GM21447 (cell line): ENCODE results near the gene OTOA.
"Not testable (repeated sequence)": the region's sequence is repeated elsewhere in the genome, so short reads cannot be mapped to it uniquely, and the experiment has no call there.

Source experiments
- ATAC-seq: cut with Tn5 transposase; IDR thresholded peaks from one replicate; pipeline ENCODE4 v1.9.1; 2021; ENCODE audit not compliant: unreplicated experiment

Gene OTOA

DNA sequence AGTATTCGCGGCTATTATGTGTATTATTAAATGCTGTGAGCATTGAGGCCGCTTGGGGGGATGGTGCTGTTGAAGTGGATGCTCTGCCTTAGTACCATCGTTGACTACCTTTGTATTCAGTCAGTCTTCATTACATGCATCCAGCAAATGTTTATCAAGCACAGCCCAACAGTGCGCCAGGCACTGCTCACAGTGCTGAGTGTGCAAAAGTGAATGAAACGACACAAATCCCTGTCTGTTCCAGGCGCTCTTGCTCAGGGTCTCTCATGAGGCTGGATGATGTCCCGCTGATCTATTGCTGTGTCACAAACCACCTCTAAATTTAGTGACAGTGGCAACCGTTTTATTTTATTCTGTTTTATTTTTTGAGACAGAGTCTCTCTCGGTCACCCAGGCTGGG, 53.8 kb downstream of the OTOA start:
- ATAC-seq: no peak

DNA sequence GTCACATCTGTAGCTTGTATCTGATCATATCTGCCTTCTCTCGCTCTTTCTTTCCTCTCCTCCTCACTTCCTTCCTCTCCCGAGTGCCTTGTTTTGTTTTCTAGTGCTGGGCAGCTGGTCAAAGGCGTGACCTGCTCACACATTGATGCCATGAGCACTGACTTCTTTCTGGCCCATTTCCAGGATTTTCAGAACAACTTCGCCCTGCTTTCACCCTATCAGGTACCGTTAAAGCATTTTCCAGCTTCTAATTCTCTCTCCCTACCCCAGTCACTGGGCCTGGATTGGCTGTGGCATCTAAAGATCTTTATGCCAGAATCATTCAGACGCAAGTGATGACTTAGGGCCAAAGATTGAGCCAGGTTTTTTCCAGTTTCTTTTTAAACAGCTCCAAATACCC, 55.5 kb downstream of the OTOA start:
- no peak for ATAC-seq

DNA sequence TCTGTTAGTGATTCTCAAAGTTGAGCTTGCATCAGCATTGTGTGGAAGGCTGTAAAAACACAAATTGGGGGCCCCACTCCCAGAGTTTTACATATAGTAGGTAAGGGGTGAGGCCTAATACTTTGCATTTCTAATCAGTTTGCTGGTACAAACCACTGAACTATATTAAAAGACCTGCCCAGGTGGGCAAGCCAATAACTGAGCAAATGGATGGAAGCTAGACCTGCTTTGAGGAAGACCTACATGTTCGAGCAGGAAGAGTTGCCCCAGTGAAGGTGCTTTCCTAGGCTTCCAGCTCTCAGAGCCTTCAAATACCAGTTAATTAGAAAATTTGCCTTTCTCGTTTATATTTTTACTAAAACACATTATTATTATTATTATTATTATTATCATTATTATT, 56.8 kb downstream of the OTOA start:
- no peak for ATAC-seq

DNA sequence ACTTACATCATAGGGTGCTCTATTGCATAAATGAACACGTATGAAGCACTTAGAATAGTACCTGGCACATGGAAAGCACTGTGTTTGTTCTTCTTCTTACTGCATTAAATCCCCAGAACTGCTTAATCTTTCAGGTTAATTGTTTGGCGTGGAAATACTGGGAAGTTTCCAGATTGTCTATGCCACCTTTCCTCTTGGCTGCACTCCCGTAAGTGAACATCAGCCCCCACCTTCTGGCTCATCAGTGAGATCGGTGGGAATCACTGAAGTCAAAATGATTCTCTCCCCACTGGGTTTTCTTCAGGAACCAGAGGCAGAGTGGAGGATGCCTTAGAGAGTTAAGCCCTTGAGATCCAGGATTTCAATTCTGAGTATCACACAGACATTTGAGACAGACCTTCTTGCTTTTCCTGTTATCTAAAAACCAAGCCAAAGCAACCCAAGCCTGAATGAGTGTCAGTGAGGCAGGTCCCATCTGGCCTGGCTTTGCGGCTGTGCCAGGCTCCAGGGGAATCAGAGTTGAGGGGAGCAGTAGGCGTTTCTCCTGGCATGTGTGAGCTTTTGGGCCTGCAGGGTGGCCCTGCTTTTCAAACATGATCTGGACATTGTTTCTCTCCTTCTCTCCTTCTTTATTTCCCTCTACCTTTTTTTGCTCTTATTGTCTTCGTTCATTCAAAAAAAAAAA, 59.1 kb downstream of the OTOA start:
- ATAC-seq: no peak

DNA sequence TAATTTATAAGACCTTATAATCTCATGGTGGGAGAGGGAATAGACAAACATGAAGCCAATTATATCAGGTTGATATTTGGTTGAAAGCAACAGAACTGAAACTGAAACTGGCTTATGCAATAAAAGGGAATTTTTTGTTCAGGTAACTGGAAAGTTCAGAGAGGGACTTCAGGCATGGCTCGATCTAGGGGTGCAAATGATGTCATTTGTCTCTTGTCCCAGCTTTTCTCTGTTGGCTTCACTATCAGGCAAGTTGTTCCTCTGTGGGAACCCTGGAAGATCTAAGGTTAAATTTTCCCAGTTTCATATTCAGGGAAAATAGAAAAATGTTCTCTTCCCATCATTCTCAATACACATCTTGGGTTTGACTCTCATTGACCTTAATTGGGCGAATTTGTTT, 59.8 kb downstream of the OTOA start:
- no peak for ATAC-seq

DNA sequence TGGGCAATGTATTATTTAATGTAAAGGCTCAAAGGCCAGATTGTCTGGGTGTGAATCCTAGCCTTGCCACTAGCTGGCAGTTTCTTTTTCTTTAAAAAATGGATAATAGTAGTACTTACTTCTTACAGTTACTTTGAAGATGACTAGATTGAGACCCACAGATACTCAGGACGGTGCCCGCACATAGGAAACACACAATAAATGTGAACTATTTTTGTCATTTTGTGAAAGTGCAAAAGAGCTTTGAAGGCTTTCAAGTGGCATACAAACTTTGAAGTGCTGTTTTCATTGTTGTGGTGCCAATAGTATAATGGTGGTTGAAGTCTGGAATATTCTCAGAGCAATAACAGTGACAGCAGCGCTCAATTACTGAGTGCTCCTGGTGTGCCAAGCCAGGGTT, 63.6 kb downstream of the OTOA start:
- ATAC-seq: no peak

DNA sequence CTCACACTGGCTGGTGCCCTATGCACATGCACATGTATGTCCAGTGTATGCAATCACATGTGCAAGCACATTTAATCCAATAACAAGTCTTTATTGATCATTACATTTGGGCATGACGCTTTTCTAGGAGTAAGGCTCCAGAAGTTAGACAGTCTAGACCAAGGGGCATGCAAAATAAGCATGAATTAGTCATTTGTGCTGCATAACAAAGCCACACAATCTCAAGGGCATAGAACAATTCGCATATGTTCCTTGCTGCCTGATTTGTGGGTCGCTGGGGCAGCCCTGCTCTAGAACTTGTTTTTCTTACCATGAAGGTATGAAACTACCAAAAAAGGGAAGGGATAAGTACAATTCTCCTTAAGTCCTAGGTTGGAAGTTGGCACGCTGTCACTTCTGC, 67.5 kb downstream of the OTOA start:
- ATAC-seq: not testable (repeated sequence)

DNA sequence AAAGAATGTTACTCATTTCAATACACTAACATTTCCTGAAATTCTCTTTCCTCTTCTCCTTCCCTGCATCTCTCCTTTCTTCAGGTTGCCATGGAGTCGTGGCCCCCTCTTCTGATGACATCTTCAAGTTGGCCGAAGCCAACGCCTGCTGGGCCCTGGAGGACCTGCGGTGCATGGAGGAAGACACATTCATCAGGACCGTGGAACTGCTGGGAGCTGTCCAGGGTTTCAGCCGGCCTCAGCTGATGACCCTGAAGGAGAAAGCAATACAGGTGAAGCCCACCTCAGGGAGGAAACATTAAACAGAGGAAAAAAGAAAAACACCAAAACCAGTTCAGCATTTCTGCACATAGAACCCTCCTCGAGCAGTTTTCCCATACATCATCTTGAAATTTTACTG, 76.9 kb downstream of the OTOA start:
- ATAC-seq: not testable (repeated sequence)

DNA sequence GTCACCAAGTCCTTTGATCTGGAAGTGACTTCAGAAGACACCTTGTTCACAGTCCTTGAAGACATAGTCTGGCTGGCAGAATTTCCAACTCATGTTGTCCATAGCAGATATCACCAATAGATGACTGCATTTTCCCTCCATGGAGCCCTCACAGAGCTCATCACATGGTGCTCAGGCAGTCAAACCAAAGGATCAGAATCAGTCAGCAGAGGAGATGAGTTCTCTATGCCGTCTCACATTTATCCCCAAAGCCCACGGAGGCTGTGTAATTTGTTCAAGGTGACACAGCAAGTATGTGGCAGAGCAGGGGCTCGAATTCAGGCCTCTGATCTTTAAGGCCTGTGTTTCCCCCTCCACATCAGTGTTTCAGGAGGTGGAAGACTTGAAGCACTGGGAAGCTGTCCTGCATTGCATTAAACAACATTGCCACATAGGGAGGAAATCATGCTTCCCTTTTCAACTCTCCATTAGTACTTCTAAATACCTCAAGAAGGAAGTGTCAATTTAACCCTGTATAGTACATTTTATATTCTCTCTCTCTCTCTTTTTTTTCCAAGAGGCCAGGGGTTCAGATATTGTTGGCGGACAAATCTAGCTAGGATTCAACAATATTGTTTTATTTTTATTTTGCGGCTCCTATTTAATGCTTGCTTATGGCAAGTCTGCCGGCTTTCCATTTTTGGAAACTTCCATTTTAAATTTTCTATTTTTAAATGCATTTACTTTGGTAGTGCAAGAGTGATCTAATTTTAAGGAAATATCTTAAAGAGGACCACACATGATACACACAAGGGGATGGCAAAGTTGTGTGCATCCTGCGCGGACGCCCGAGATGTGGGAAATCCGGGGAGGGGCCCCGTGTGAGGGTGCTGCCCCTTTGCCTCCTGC, 92.7 kb downstream of the OTOA start:
- ATAC-seq: not testable (repeated sequence)

DNA sequence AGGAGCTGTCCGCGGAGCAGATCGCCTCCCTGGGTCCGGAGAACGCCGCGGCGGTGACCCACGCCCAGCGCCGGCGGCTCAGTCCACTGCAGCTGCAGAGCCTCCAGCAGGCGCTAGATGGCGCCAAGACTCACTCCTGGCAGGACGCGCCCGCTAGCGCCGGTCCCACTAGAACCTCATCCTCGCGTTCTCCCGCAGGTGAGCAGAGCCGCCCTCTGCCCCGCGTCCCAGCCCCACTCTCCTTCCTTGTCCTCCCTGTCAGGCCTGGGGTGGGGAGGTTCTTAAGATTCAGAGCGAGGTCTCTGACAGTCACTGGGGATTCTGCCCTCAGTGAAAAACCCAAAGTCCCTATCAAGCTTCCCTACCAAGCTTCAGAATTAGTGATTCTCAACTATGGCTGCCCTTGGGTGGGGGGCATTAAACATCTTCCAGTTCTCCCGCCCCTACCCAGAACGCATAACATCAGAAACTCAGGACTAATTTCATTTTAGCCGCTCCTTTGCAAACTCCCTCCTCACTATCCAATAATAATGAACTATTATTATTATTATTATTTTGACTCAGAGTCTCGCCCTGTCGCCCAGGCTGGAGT, 93.4 kb downstream of the OTOA start:
- ATAC-seq: not testable (repeated sequence)

DNA sequence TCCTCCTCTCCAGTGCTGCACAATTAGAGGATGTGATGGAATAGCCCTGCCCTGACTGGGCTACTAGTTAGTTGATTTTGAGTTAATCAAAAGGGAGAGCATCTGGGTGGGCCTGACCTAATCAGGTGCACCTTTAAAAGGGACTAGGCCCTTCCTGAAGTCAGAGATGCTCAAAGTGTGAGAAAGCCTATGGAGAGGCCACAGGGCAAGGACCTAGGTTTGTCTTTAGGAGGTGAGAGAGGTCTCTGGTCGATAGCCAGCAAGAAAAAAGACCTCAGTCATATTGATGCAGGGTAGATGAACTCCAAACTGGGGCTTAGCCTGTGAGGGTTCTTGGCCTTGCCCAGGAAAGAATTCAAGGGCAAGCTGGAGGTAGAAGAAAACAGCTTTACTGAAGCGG, 104.5 kb downstream of the OTOA start:
- ATAC-seq: not testable (repeated sequence)

DNA sequence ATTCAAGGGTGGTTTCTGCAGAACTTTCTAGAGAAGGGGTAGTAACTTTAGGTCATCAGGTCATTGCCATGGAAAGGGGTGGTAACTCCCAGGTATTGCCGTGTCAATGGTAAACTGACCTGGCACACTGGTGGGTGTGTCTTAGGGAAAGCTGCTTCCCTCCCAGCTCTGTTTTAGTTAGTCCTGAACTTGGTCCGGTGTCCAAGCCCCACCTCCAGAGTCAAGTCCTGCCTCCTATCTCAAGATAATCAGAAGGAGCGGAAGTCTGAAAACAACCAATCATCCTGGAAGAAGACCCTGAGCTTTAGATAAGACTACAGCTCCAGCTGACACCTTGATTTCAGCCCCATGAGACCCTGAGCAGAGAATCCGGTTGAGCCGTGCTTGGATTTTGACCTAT, 105.0 kb downstream of the OTOA start:
- ATAC-seq: not testable (repeated sequence)

DNA sequence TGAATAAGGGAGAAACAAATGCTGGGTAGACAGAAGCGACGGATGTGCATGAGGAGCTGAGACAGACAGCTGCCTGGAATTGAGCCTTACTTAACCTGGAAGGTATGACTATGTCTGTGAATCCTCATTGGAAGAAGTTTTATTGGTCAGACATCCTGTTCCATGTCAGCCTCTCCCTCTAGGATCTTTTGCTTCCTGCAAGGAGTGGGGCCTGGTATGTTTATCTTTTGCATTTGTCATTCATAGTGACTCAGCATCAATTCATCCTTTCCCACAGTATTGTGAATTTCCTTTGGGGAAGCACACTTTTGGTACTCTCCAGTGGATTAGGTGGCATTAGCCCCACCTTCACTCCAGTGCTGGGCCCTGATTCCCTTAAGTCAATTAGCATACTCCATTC, 105.5 kb downstream of the OTOA start:
- ATAC-seq: not testable (repeated sequence)

DNA sequence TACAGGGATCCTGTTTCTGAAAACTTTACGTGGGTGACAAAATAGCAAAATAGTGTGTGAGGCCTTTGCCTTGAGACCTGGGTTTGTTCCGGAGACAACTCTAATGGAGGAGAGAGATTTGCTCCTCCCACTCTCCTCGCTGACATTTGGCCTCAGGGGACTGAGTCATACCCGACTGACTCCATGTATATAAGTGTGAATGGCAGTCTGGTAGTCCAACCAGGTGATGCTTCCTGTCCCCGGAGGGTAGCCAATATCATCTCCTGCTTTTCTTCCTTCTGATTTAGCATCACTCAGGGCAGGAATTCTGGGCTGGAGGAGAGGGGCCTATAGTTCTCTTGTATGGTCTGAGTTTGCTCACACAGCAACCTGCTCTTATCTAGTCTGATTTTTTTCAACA, 106.8 kb downstream of the OTOA start:
- not testable (repeated sequence) for ATAC-seq

DNA sequence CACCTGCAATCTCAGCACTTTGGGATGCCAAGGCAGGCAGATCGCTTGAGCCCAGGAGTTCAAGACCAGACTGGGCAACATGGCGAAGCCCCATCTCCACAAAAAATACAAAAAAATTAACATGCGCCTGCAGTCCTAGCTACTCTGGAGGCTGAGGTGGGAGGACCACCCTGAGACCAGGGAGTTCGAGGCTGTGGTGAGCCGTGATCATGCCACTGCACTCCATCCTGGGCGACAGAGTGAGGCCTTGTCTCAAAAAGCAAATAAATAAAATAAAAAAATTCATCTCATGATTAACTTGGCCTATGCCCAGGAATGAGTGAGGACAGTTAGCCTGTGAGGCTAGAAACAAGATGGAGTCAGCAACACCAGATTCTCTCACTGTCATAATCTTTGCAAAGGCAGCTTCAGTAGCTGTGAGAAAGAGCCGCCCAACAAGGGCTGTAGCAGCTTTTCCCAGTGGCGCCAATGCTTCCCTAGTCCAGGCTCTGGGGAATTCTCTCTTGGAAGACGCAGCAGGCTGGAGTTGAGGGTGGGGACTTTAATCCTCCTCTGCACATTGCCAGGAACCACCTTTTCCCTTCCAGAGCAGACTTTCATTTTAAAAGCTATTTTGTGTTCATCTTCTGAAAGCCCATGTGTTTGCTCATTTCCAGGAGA, 108.9 kb downstream of the OTOA start:
- not testable (repeated sequence) for ATAC-seq

DNA sequence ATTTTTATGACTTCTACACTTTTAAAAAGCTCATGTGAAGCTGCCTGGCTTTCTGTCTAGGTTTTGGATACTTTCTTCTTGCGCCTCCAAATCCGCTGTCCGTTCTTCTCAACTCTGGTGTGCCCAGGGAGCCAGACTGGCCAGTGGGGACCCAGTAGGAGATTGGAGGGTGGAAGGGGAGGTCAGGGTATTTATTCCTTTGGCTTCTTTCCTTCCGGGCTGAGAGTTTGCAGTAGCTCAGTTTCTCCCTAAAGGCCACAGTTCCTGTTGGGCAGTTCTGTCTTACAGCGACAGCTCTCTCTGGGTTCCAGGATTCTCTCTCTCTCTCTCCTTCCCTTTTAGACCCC, 109.4 kb downstream of the OTOA start:
- not testable (repeated sequence) for ATAC-seq

DNA sequence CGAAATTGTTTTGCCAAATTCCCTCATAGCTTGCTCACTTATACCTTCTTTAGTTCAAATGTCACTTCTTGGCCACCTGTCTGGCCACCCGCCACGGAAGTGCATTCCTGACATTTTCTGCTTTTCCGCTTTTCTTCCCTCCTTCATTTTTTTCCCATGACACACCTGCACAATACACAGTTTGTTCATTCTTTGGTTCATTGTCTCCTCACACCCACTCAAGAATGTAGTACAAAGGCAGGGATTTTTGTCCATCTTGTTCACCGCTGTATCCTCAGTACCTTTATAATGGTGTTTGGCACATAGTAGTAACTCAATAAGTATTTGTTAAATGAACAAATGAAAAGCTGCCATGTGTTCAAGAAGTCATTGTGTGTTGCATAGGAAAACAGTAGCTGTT, 116.8 kb downstream of the OTOA start:
- not testable (repeated sequence) for ATAC-seq

DNA sequence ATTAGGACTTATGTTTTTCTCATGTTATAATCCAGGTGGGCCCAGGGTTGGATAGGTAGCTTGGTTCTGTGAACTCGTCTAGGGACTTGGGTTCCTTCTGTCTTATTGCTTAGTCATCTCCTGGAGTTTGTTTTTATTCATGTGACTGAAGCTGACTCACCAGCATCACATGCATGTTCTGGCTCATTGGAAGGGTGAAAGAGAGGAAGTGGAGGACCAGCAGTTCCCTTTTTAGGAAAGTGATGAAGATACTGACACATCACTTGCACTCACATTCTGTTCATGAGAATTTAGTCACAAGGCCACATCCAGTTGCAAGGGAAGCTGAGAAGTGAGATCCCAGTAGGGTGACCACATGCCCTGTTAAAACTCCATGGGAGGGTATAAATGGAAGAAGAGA, 126.7 kb downstream of the OTOA start:
- ATAC-seq: peak; percentile 80

DNA sequence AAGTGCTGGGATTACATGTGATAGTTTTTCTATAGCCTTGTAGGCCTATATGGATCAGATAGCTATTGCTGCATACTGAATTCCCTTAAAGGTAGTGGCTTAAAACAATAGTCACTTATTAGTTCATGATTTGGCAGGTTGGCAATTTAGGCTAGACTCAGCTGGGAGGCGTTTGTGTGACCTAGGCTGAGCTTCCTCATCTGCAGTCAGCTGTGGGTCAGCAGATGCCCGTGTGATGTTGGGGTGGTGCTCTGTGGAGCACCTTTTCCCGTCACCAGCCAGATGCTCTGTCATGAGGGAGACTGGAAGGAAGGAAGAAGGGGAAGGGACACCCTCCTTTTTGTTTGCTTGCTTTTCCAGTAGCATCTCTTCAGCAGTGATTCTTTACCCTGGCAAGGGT, 129.5 kb downstream of the OTOA start:
- not testable (repeated sequence) for ATAC-seq

DNA sequence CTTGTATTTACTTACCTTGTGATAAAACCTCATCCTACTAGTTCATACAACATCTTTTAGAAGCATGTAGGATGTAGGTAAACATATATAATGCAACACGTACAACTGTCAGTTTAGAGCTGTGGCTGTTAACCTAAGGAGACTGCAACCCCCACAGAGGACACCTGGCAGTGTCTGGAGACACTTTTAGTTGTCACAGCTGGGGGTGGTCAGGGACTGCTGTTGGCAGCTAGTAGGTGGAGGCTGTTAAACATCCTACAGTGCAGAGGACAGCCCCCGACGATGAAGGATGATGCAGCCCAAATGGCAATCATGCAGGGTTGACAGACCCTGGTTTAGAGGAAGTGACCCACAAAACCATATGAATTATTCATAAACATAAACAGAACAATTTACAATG, 134.8 kb downstream of the OTOA start:
- not testable (repeated sequence) for ATAC-seq

DNA sequence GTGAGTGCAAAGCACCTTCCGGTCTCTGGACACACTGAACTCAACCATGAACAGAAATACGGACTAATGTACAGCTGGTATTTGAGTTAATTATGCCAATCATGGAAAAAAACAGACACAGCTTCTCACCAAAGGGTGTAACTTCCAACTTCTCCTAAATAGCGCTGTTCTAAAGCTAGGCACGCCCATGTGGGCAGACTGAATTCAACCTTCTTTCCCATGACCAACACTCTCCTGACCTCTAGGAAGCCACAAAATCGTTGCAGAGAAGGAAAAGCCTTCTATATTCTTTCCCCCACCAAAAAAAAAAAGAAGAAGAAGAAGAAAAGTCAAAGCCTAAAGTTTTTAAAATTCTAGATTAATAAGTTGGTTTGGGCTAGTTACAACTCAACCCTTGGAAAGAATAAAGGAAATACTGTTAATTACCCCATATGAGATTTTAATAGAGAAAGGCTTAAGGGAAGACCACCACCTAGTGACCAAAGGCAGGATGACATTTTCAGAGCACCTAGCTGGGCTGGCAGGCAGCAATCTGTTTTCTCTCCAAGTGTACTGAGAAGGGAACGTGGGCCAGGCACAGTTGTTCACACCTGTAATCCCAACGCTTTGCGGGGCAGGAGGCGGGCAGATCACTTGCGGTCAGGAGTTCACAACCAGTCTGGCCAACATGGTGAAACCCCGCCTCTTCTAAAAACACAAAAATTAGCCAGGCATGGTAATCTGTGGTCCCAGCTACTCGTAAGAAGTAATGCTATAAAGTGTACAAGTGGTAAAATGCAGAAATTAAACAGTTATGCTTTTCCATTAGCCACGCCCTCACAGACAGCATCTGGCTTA, 138.0 kb downstream of the OTOA start:
- ATAC-seq: not testable (repeated sequence)
